ENCODE data around the gene BCO1.

The BCO1 gene

GRCh38 chr16:81237282-81237681 lies 1.2 kb upstream of the BCO1 start:
- no peak for FAIRE-seq

DNA sequence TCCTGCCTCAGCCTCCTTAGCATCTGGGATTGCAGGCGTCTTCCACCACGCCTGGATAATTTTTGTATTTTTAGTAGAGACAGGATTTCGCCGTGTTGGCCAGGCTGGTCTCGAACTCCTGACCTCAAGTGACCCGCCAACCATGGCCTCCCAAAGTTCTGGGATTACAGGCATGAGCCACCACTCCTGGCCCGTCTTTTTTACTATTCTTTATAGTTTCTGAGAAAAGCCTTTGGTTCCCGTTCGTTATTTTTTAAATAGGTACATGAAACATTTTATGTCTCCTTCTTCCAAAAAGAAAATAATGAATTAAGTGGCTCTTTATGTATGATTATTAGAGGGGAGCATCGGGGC lies 570 bp upstream of the BCO1 start:
- FAIRE-seq, result no peak

GRCh38 chr16:81239367-81240121 lies 1.1 kb downstream of the BCO1 start:
- no peak for FAIRE-seq

DNA sequence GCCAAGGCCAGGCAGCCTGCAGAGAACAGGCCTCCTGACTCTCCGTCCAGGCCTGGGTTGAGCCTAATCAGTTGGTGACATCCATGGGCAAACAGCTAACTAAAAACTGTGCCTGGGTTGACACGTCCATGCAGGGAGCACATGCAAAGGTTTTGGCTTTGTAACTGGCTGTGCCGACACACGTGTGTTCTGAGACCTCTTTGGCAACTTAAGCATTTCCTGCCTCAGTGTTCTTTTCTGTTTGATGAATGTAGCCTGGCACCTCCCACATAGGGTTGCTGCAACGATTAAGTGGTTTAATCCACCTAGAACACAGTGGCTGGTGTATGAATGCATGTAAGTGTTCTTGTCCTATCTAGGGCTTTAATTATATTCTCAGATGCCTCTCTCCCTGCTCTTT lies 3.2 kb downstream of the BCO1 start:
- FAIRE-seq, result no peak

DNA sequence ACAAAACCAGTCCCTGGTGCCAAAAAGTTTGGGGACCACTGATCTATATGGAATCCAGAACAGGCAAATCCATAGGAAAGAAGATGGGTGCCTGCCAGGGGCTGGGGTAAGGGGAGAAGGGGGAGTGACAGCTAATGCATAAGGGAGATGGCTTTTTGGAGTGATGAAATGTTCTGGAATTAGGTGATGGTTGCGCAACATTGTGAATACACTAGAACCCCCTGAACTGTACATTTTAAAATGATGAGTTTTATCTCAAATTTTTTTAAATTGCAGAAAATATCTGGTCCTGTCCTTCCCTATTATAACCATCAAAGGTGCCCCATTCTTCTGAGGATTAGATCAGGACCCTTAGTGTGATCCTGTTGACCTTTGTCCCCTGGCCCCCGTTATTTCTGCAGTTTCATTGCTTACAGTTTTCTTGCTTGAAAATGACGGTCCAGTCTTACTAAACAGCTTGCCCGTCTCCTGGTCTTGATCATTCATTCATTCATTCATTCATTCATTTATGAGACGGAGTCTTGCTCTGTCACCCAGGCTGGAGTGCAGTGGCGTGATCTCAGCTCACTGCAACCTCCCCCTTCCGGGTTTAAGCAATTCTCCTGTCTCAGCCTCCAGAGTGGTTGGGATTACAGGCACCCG lies 4.6 kb downstream of the BCO1 start:
- no peak for FAIRE-seq

GRCh38 chr16:81243942-81244341 lies 5.5 kb downstream of the BCO1 start:
- no peak for FAIRE-seq

DNA sequence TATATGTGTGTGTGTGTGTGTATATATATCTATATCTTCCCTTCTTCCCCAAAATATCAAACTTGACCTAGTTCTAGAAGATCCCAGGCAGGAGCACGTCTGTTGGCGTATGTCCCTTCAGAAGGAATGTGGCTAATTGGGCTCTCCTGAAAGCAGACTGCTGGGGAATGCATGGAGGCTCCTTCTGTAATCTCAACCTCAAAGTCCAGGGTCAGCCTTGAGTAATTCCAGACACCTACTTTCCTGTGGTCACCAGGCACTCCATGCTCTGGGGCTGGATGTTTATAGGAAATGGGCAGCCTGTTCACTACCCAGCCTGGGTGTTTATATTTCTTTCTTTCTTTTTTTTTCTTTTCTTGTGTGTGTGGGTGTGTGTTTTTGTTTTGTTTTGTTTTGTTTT lies 13.4 kb downstream of the BCO1 start:
- FAIRE-seq, result peak; percentile 69

- FAIRE-seq, result no peak
Measured at GRCh38 chr16:81253141-81253540, 14.7 kb downstream of the BCO1 start.

DNA sequence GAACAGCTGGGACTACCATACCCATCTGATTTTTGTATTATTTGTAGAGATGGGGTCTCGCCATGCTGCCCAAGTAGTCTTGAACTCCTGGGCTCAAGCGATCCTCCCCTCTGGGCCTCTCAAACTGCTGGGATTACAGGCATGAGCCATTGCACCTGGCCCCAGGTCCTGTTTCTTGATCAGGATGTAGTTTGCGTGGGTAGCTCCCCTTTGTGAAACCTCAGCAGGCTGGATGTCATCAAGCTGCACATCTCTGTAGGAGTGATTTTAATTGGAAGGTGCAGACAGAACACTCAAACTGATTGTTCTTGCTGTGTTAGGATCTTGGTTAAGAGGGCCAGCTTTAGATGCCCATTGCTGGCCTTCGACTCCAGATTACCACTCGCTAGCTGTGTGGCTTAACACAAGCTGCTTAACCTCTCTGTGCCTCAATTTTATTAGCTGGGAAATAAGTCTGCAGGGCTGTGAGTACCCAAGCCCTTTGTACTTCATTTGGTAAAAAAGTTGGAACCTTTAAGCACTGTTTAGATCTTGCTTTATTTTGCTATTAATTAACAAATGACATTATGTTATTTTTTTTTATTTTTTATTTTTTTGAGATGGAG lies 16.5 kb downstream of the BCO1 start:
- FAIRE-seq, result no peak

GRCh38 chr16:81259916-81260315 lies 21.4 kb downstream of the BCO1 start:
- FAIRE-seq, result no peak

DNA sequence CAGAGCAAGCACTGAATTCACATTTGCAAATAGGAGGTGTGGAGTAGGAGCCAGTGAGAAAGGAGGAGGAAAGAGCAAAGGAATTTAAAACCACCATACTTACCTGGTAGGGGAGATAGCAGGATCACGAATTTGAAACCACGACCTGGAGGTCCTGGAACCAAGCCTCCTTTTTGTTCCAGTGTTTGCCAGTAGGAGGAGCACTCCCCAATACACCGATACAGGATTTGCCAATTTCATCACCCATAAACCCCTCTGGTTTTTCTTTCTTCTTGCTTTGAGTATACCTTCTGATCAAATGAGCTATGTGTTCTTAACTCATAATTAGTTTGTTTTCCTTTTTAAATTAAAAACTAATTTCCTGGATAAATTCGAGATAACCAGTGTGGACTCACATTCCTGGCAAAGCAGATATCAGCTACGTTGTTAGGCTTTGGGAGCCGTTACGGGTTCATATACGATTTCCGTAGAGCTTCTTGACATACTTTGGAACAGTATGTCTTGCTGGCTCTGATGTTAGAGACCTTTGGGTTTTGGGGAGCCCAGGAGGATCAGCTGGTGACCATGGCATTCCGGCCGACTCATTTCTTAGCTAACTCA lies 22.7 kb downstream of the BCO1 start:
- no peak for FAIRE-seq

DNA sequence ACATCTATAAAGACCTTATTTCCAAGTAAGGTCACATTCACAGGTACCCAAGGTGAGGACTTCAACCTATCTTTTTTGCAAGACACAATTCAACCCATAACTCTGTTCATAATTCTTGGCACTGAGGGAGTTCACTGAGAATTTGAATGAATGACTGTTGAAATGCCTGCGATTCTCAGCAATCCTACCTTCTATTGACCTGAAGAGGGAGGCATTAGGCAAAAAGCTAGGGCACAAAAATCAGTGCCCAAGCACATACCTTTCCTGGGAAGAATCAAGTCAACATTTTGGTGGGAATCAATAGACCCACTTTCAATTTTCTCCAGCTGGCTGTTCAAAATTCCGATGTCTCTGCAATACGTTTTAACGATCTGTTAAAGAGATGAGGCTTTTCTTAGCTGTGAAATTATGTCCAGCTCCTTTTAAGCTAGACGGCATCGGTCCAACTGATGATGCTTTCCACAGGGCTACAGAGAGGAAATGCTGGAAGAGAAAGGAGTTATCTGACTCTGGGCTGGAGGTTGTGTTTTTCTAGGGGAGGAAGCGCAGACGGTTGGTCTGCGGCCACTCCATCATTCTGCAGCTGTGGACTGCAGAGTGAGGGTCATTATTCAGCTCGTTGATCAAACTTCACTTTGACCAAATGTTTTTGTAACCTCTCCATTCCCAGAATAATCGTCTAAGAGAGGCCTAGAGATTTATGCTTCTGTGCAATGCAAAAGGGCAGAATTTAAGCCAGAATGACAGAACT lies 25.2 kb downstream of the BCO1 start:
- FAIRE-seq, result peak; percentile 12

DNA sequence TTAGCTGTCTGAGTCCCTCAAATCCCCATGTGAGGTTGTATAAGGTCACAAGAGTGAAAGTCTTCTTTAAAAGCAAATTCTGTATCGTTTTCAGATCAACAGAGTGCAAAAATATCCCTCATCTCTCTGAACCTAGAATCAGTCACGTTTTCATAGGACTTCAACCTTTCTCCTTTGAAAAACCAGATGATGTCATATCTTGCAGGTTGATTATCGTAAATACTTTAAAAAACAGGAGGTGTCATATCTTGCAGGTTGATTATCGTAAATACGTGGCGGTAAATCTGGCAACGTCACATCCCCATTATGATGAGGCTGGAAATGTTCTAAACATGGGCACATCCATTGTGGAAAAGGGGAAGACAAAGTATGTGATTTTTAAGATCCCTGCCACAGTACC lies 25.9 kb downstream of the BCO1 start:
- FAIRE-seq, result no peak

DNA sequence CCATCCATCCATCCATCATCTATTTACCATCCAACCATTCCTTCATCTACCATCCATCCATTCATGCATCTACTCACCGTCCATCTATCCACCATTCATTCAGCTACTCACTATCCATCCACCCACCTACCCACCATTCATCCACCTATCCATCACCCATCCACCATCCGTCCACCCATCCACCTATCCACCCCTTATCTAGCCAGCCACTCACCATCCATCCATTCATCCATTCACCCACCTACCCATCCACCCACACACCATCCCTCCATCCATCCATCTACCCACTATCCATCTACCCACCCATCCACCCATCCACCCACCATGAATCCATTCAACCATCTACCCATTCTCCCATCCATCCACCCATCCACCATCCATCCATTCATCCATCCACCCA lies 26.6 kb downstream of the BCO1 start:
- no peak for FAIRE-seq

DNA sequence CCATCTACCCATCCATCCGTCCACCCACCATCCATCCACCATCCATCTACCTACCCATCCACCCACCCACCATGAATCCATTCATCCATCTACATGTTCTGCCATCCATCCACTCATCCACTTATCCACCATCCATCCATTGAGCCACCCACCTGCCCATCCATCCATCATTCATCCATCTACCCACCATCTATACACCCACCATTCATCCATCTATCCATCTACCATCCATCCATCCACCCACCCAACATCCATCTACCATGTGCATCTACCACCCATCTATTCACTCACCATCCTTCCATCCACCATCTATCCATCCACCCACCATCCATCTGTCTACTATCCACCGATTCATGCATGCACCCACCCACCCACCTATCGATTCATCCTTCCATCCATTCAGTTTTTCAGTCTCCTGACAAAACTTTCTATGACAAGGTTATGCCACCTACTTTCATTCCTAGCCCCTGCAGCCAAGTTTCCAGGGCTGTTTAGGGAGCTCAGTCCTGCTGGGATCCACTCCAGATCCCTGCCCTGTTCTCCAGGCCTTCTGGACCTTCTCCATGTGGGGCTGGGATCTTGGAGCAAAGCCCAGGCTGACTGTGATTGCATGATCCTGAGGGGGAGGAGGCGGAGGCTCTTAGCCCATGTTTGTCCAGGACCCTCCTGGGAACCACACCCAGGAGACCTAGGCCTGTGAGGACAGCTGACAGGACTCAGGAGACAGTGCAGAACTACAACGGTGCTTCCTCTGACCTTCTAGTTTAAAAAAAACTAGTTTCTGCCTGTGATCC lies 27.4 kb downstream of the BCO1 start:
- FAIRE-seq, result no peak

DNA sequence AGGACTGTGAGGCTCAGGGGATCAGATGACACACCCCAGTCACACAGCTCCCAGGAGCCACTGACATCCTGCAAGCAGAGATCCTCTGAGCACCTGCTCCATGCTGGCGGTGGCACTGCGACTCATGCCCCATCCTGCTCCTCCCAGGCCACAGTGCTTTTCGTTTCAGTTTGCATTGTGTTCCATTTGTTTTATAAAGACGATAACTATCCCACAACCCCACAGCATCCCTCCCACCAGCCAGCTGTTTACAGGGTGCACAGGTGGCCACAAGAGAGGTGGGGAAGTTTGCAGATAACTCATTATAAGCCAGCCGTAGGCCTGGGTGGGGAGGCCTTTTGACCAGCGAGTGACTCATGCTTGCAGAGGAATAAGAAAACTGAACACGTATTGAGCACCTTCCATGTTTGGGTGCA lies 28.2 kb downstream of the BCO1 start:
- no peak for FAIRE-seq

- FAIRE-seq, result no peak
Measured at GRCh38 chr16:81268509-81268908, 30.0 kb downstream of the BCO1 start.

DNA sequence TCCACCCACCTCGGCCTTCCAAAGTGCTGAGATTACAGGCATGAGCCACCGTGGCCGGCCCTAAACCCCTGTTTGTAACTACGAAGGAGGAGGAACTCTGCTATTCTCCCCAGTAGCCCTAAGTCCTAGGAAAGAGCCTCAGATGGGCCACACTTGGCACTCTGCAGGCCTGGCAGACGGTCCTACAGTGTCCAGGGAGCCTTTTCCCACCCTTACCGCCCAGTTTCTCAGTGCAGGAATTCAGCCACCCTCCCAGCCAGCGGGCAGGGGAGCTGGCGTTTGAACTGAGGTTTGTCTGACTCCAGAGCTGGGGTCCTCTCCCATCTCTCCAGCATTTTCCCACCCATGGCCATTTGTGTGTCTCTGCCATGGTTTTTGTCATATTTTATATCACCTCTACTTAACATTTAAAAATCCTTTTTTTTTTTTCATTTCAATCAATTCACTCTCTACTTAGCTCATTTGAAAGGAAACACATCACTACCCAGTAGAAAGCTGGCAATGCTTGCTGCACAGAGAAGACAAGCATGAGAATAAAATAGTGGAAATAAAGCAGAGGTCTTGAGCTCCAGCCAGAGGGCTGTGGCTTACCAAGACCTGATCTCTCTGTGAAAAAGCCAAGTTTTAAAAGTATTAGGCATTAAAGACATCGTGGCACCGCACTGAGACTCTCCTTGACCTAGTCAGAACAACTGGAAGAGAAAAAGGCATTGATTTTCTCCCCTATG lies 34.9 kb downstream of the BCO1 start:
- FAIRE-seq, result no peak

DNA sequence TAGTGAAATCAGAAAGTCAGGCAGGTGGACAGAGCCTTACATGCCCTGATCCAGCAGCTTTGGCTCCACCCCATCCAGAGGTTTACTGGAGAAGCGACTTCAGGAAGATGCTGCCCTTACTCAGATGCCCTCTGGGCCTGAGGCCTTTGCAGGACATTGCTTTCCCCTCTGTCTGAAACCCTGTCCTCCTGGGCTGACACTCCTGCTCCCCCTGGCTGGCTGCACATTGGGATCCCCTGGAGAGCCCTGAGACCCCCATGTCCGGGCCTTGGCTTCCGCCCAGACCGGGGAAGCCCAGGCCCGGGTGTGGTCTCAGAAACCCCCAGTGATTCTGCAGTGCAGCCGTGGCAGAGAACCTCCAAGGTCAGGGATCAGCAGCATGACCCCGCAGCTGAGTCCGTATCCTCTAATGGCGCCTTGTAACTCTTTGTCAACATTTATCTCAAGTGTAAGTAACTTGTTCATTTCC lies 36.6 kb downstream of the BCO1 start:
- FAIRE-seq, result no peak

GRCh38 chr16:81275795-81276194 lies 37.3 kb downstream of the BCO1 start:
- FAIRE-seq, result no peak

GRCh38 chr16:81276323-81276722 lies 37.8 kb downstream of the BCO1 start:
- FAIRE-seq, result no peak

All from endometrium (tissue), 2 donors.